Measurements from ENCODE around the gene PLCB2.

PLCB2 gene

GRCh38 chr15:40327457-40327856, 19.7 kb upstream of the PLCB2 start:
- no peak for DNase-seq (ENCODE audit: low read depth in 2 of 2)

- DNase-seq (ENCODE audit: low read depth in 2 of 2): no peak
Measured at GRCh38 chr15:40325700-40326099, 18.0 kb upstream of the PLCB2 start.

GRCh38 chr15:40325188-40325587, 17.5 kb upstream of the PLCB2 start:
- DNase-seq (ENCODE audit: low read depth in 2 of 2): no peak

GRCh38 chr15:40323953-40324937, 16.5 kb upstream of the PLCB2 start:
- no peak for DNase-seq (ENCODE audit: low read depth in 2 of 2)

GRCh38 chr15:40323239-40323952, 15.7 kb upstream of the PLCB2 start, which contains the start of gene INAFM2:
Gene INAFM2 (plus strand): TSS chr15:40323692. CDS start chr15:40324056, 364 bp downstream.
- peak; percentile 75 to 81 for DNase-seq (ENCODE audit: low read depth in 2 of 2)

- no peak for DNase-seq (ENCODE audit: low read depth in 2 of 2)
Measured at GRCh38 chr15:40322531-40323238, 14.9 kb upstream of the PLCB2 start.

- no peak for DNase-seq (ENCODE audit: low read depth in 2 of 2)
Measured at GRCh38 chr15:40320931-40321371, 13.2 kb upstream of the PLCB2 start.

GRCh38 chr15:40320409-40320808, 12.7 kb upstream of the PLCB2 start:
- no peak for DNase-seq (ENCODE audit: low read depth in 2 of 2)

- no peak for DNase-seq (ENCODE audit: low read depth in 2 of 2)
Measured at GRCh38 chr15:40317580-40317979, 9.8 kb upstream of the PLCB2 start.

GRCh38 chr15:40316931-40317330, 9.2 kb upstream of the PLCB2 start:
- no peak for DNase-seq (ENCODE audit: low read depth in 2 of 2)

GRCh38 chr15:40314723-40315276, 7.1 kb upstream of the PLCB2 start:
- DNase-seq (ENCODE audit: low read depth in 2 of 2): no peak

GRCh38 chr15:40313531-40314398, 6.0 kb upstream of the PLCB2 start:
- DNase-seq (ENCODE audit: low read depth in 2 of 2): no peak

GRCh38 chr15:40312370-40313158, 4.8 kb upstream of the PLCB2 start:
- no peak for DNase-seq (ENCODE audit: low read depth in 2 of 2)

GRCh38 chr15:40310993-40311392, 3.3 kb upstream of the PLCB2 start:
- no peak for DNase-seq (ENCODE audit: low read depth in 2 of 2)

GRCh38 chr15:40310001-40310959, 2.5 kb upstream of the PLCB2 start:
- peak in 1 of 2 donors; percentile 54 for DNase-seq (ENCODE audit: low read depth in 2 of 2)

- no peak for DNase-seq (ENCODE audit: low read depth in 2 of 2)
Measured at GRCh38 chr15:40309344-40309862, 1.7 kb upstream of the PLCB2 start.

- no peak for DNase-seq (ENCODE audit: low read depth in 2 of 2)
Measured at GRCh38 chr15:40306908-40307307, 827 bp downstream of the PLCB2 start.

GRCh38 chr15:40306371-40306770, 1.4 kb downstream of the PLCB2 start:
- DNase-seq (ENCODE audit: low read depth in 2 of 2): no peak
